Measurements from ENCODE around the gene LRRFIP2.

GRCh38 chr3:37097776-37098175 lies 76.6 kb downstream of the LRRFIP2 start:
- no peak for TF ChIP-seq CTCF (IDR thresholded peaks at IDR 0.05)
- TF ChIP-seq EZH2 (IDR thresholded peaks at IDR 0.05; ENCODE audit: borderline replicate concordance, insufficient read depth, low read depth, low read length, poor library complexity, severe bottlenecking): no peak

Data from B cell (primary cell).